Measurements from ENCODE around the gene KRTAP19-5. TPM values are rescaled to one million over a fixed set of nuclear protein-coding genes. Genes with fewer than 3 reads are reported as not detected.

The KRTAP19-5 gene
- total RNA-seq, 2 donors from 2014 or later = not detected

DNA sequence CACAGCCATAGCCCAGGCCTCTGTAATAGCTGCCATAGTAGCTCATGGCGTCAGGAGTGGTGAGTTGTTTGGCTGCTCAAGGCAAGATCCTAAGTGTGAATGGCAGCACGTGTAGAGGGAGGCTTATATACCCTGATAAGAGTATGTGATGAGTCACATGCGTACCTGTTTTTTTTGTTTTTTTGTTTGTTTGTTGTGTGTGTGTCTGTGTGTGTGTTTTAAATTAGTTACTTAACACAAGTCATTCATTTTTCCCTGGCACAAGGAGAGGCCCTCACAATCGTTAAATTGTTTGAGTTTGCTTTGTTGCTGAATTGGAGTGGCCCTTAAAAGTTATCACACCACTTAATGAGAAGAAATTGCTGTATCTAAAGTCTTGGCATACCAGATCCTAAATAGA is 4.9 kb downstream of the KRTAP19-5 start, which contains the start of gene KRTAP19-4:
Gene KRTAP19-4 (minus strand): TSS at position 101 of the 400 bp plus-strand sequence. CDS start 55 bp downstream, at position 46.
- no peak for ATAC-seq
- H3K27me3 ChIP-seq = no peaks in the 10 kb centered on the region
- no peaks in the 10 kb centered on the region for H3K36me3 ChIP-seq (replicated peaks in 1 of 2; ENCODE audit: insufficient read depth in 1 of 2, low read depth in 2 of 2)
- no peak within 1 kb of the TSS for H3K4me3 ChIP-seq
- WGBS, 2 donors = 49 to 55% methylated on average over 4 of the region's 4 CpGs
- H3K27ac ChIP-seq = no peak within 1 kb of the TSS
- no peaks in the 10 kb centered on the region for H3K9me3 ChIP-seq
- no peak for DNase-seq
- intact Hi-C loops (cut with DNase I) = no loop called here
- TF ChIP-seq POLR2A (IDR thresholded peaks at IDR 0.05) (no peak), CTCF (IDR thresholded peaks at IDR 0.05) (no peak)
- no peaks in the 10 kb centered on the region for H3K4me1 ChIP-seq

DNA sequence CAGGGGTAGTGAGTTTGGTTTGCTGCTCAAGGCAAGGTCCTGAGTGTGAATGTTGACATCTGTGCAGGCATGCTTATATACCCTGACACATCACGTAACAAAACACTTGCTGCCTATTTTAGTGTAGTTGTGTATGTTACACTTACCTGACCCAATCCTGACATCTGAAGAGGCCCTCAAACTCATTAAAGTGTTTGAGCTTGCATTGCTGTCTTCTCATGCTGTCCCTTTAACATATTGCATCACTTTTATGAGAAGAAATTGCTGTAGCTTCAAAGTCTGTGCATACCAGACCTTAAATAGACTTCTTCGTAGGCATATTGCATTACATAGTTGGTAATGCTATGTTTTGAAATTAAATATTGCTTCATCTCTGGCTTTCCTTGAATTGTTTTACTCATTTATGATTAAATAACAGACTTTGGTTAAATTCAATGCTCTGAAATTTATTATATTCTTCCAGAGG is 9.9 kb downstream of the KRTAP19-5 start, which contains the start of gene KRTAP19-3:
Gene KRTAP19-3 (minus strand): TSS at position 51 of the 466 bp plus-strand sequence. CDS start 56 bp downstream, outside the sequence.
- Histone ChIP-seq H3K27me3 (no peaks in the 10 kb centered on the region), H3K9me3 (peaks cover 0 to 3% (median 0%) of the 10 kb centered on the region in 3 donors), H3K27ac (no peak within 1 kb of the TSS), H3K4me1 (no peaks in the 10 kb centered on the region), H3K36me3 (replicated peaks in 1 of 2; ENCODE audit: insufficient read depth in 1 of 2, low read depth in 2 of 2) (no peaks in the 10 kb centered on the region), H3K4me3 (no peak within 1 kb of the TSS)
- ATAC-seq = no peak
- intact Hi-C loops (cut with DNase I) = no loop called here
- WGBS, 2 donors = 66 to 76% methylated on average over 2 of the region's 2 CpGs
- TF ChIP-seq CTCF (IDR thresholded peaks at IDR 0.05) (no peak), POLR2A (IDR thresholded peaks at IDR 0.05) (no peak)
- DNase-seq = no peak

DNA sequence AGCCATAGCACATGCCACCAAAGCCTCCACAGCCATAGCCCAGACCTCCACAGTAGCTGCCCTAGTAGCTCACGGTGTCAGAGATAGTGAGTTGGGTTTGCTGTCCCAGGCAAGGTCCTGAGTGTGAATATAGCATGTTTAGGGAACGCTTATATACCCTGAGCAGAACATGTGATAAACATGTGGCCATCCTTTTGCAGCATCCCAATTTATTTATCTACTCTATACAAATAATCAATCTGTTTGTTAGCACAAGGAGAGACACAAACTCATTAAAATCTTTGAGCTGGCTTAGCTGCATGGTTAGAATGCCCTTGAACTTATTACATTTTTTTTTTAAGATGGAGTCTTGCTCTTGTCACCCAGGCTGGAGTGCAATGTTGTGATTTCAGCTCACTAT is 14.6 kb downstream of the KRTAP19-5 start, which contains the start of gene KRTAP19-2:
Gene KRTAP19-2 (minus strand): TSS at position 101 of the 400 bp plus-strand sequence. CDS start 88 bp downstream, at position 13.
- TF ChIP-seq POLR2A (IDR thresholded peaks at IDR 0.05) (no peak), CTCF (IDR thresholded peaks at IDR 0.05) (no peak)
- Histone ChIP-seq H3K4me3 (no peak within 1 kb of the TSS), H3K36me3 (replicated peaks in 1 of 2; ENCODE audit: insufficient read depth in 1 of 2, low read depth in 2 of 2) (no peaks in the 10 kb centered on the region), H3K27ac (no peak within 1 kb of the TSS), H3K9me3 (peaks cover 0 to 12% (median 0%) of the 10 kb centered on the region in 3 donors), H3K4me1 (no peaks in the 10 kb centered on the region), H3K27me3 (no peaks in the 10 kb centered on the region)
- ATAC-seq (no peak), DNase-seq (no peak)
- intact Hi-C loops (cut with DNase I) = no loop called here
- WGBS, 2 donors = 50 to 82% methylated on average over 2 of the region's 2 CpGs

DNA sequence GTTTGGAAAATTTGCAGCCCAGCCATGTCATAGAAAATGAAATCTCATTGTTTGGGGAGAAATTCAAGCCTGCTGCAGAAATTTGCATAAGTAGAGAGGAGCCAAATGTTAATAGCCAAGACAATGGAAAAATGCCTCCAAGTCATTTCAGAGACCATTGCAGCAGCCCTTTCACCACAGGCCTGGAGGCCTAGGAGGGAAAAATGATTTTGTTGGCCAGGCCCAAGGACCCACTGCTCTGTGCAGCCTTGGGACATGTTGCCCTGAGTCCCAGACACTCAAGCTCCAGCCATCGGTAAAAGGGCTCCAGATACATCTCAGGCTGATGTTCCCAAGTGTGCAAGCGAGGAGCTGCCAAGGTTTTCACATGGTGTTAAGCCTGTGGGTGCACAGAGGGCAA is 15.8 kb downstream of the KRTAP19-5 start:
- ATAC-seq = no peak
- intact Hi-C loops (cut with DNase I) = no loop called here
- TF ChIP-seq CTCF (IDR thresholded peaks at IDR 0.05) (no peak), POLR2A (IDR thresholded peaks at IDR 0.05) (no peak)

GRCh38 chr21:30482130-30482529 is 19.8 kb downstream of the KRTAP19-5 start:
- Histone ChIP-seq H3K27me3 (no peaks in the 10 kb centered on the region), H3K27ac (no peak overlapping the region), H3K9me3 (peaks cover 0 to 11% (median 0%) of the 10 kb centered on the region in 3 donors), H3K4me3 (no peak overlapping the region), H3K36me3 (replicated peaks in 1 of 2; ENCODE audit: insufficient read depth in 1 of 2, low read depth in 2 of 2) (no peaks in the 10 kb centered on the region), H3K4me1 (no peaks in the 10 kb centered on the region)
- ATAC-seq = no peak
- 65% methylated on average over 2 of the region's 2 CpGs for WGBS, 2 donors
- TF ChIP-seq POLR2A (IDR thresholded peaks at IDR 0.05) = no peak
- DNase-seq = no peak
- intact Hi-C loops (cut with DNase I) = no loop called here

More for the DNA sequence above, 15.8 kb downstream of the KRTAP19-5 start:
- H3K4me3 ChIP-seq = no peak overlapping the region
- H3K27me3 ChIP-seq = no peaks in the 10 kb centered on the region
- no peaks in the 10 kb centered on the region for H3K36me3 ChIP-seq (replicated peaks in 1 of 2; ENCODE audit: insufficient read depth in 1 of 2, low read depth in 2 of 2)
- no peak for DNase-seq
- WGBS, 2 donors = 45 to 60% methylated on average over 2 of the region's 2 CpGs
- no peaks in the 10 kb centered on the region for H3K4me1 ChIP-seq
- H3K27ac ChIP-seq = no peak overlapping the region
- H3K9me3 ChIP-seq = peaks cover 0 to 12% (median 0%) of the 10 kb centered on the region in 3 donors

All from body of pancreas (tissue), 4 donors.